SH-SY5Y (cell line): ENCODE measurements around the gene KPTN.

Experiments used
- GATA2 ChIP-seq: IDR thresholded peaks from 2 replicates; pipeline ENCODE4 v1.6.1; 2011; ENCODE audit warnings: mild to moderate bottlenecking, low read depth, low read length
- GATA3 ChIP-seq: IDR thresholded peaks from 2 replicates; pipeline ENCODE4 v1.6.1; 2011; ENCODE audit warnings: low read depth, mild to moderate bottlenecking, low read length, moderate library complexity

- TF ChIP-seq GATA2 (no peak), GATA3 (no peak)
These were observed 12.7 kb downstream of the KPTN start for GRCh38 chr19:47471381-47471732.
